ENCODE results near the gene LOC101059915.

LOC101059915 gene

DNA sequence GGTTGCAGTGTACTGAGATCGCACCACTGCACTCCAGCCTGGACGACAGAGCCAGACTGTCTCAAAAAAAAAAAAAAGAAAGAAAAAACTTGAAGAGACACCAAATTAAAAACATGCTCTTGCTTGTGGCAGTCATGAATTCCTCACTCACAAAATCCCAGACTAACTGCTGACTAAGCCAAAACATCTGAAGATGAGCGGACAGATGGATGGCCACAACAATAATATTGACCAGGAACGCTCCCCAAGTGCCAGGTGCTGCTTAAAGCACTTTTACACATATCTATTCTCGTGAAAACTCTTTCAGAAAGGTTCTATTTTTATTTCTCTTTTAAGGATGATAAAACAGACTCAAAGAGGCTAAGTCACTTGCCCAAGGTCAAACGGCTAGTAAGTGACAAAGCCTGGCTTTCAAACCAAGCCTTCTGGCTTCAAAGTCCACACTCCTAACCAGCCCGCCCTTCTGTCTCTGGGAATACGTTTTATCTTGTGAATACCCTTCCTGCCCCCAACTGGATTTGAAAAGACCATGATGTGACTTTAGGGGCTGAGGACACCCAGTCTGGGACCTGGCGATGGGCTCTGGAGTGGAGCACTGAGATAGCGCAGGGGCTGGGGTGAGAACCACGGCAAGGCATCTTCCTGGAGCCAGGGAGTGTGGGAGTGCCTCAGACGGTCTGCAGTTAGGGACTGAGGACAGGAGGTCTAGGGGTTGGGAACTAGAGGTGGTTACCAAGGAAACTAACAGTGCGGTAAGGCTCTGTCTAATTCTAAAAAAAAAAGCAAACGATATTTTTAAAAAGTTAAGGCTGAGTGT, 39.5 kb upstream of the LOC101059915 start:
- H3K4me3 ChIP-seq (ENCODE audit: low read depth, low read length), result no peak overlapping the region
- TF ChIP-seq, protein P1, sequence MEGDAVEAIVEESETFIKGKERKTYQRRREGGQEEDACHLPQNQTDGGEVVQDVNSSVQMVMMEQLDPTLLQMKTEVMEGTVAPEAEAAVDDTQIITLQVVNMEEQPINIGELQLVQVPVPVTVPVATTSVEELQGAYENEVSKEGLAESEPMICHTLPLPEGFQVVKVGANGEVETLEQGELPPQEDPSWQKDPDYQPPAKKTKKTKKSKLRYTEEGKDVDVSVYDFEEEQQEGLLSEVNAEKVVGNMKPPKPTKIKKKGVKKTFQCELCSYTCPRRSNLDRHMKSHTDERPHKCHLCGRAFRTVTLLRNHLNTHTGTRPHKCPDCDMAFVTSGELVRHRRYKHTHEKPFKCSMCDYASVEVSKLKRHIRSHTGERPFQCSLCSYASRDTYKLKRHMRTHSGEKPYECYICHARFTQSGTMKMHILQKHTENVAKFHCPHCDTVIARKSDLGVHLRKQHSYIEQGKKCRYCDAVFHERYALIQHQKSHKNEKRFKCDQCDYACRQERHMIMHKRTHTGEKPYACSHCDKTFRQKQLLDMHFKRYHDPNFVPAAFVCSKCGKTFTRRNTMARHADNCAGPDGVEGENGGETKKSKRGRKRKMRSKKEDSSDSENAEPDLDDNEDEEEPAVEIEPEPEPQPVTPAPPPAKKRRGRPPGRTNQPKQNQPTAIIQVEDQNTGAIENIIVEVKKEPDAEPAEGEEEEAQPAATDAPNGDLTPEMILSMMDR (conservative IDR thresholded peaks at IDR 0.05; ENCODE audit: low read depth, low read length), result no peak
- DNase-seq (ENCODE audit: low read depth), result no peak

DNA sequence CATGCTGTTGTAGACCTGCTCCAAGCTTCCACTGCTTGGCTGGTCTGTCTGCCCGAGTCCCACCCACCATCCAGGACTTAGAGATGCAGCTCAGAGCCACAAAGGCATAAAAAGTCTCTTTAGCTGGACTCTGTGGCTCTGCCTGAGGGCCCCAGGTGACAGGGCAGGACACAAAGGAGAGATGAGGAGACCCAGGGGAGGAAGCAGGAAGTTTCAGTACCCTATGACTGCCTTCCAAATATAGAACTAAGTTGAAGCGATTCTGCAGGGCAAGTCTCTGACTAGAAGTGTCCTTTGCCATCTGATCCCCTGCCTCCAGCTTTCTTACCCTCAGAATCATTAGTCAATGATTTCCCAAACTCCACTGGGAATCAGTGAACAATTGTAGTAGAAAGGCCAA, 37.9 kb upstream of the LOC101059915 start:
- no peak for DNase-seq (ENCODE audit: low read depth)
- TF ChIP-seq, protein P1 (conservative IDR thresholded peaks at IDR 0.05; ENCODE audit: low read depth, low read length), result no peak
- H3K4me3 ChIP-seq (ENCODE audit: low read depth, low read length), result no peak overlapping the region

DNA sequence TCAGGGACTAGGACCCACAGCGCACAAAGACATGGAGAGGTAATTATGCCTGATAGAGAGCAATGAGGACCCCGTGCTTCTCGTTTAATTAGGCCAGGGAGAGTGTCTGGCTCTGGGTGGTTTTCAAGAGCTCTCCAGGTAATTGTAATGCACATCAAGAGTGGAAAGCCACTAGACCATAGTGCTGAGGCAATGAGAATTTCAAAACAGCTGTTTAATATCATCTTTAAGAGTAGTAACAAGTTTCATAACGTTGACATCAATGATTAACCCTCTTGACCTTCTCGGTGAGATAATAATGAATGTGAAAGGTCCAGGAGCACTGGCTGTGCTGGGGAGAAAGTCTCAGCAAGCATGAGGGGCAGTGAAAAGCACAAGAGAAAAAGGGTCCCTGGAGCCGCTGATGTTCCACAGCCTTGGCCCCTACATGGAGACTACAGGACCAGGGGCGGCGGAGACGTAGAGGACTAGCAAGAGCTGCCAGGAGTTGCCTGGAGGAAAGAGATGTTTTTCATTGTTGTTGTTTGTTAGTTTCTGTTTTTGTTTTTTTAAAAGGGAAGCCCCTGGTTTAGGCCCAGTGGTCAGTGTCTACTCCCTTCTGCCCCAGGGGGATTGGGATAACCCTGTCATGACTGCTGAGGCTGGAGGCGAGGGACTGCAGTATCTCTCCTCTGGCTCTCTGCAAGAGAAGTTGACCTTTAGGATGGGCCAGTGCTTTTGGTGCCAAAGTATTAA, 34.3 kb upstream of the LOC101059915 start:
- DNase-seq (ENCODE audit: low read depth), result no peak
- TF ChIP-seq, protein P1 (conservative IDR thresholded peaks at IDR 0.05; ENCODE audit: low read depth, low read length), result no peak
- H3K4me3 ChIP-seq (ENCODE audit: low read depth, low read length), result no peak overlapping the region

DNA sequence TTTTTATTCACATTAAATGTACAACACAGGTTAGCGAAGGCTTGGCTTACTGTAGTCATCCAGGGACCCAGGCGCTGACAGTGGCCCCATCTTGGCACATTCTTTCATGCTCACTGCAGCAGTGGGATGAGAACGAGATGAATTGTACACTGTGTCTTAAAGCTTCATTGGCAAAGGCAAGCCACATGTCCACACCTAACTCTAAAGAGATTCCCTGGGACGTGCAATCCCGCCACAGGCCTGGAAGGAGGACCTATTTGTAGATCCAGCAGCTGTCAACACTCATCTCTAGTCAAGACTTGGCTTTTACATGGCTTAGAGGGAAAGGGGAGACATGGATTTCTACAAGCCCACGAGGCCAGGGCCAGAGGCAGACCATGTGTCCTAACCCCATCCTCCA, 33.0 kb upstream of the LOC101059915 start:
- TF ChIP-seq, protein P1 (conservative IDR thresholded peaks at IDR 0.05; ENCODE audit: low read depth, low read length), result no peak
- DNase-seq (ENCODE audit: low read depth), result no peak
- no peak overlapping the region for H3K4me3 ChIP-seq (ENCODE audit: low read depth, low read length)

DNA sequence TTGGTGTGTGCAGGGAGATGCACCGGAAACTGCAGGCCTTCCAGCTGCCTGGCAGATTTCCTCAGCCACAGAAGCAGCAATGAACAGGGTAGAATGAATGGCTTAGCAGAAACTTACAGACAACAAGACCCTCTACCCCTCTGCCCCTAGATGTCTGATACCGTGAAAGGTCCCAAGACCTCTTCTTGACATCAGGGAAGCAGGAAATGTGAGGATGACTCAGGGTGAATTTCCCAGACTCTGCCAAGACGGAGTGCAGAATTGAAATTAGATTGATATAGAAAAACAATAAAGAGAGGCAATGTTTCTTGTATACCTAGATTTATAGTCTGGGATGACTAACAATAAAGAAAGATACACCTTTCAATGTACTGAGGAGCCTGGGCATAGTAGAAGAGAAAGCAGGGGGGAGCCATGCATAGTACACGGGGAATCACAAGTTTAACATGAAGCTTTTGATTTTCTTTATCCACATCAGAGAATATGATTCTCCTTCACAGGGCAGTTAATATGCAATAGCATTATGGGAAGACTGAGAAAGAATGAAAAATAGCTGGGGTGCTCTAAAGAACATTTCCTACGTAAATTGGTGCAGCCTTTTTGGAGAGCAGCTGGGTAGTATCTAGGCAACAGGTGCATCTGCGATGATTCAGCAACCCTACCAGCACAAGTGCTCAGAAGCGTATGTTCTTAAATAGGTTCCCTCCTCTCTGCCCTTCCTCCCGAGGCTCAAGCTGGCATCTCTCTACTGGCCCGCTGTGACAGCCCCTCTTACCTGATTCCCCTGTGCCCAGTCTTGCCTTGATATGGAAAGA, 30.7 kb upstream of the LOC101059915 start:
- no peak for DNase-seq (ENCODE audit: low read depth)
- TF ChIP-seq, protein P1 (conservative IDR thresholded peaks at IDR 0.05; ENCODE audit: low read depth, low read length), result no peak

DNA sequence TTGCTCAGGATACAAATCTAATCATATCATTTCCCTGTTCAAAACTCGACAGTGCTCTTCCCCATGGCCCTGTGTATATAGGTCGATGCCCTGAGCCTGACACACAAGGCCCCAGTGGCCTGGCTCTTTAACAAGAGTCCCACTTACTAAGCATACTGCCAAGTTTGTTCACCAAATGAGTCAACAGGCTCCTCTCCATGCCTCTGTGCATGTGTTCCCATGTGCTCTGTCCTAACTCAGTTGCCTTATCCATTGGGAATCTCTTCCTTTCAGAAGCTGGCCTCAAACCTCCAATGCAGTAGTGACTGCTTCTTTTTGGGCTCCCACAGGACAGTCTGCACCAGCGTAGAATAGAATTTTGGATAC, 30.1 kb upstream of the LOC101059915 start:
- TF ChIP-seq, protein P1 (conservative IDR thresholded peaks at IDR 0.05; ENCODE audit: low read depth, low read length), result no peak
- no peak overlapping the region for H3K4me3 ChIP-seq (ENCODE audit: low read depth, low read length)
- no peak for DNase-seq (ENCODE audit: low read depth)

More for the DNA sequence above, 30.7 kb upstream of the LOC101059915 start:
- no peak overlapping the region for H3K4me3 ChIP-seq (ENCODE audit: low read depth, low read length)

All from epithelial cell of proximal tubule (primary cell).